ENCODE measurements around the gene SV2B.
"Not testable (repeated sequence)": the region's sequence is repeated elsewhere in the genome, so short reads cannot be mapped to it uniquely, and the experiment has no call there.

The SV2B gene

DNA sequence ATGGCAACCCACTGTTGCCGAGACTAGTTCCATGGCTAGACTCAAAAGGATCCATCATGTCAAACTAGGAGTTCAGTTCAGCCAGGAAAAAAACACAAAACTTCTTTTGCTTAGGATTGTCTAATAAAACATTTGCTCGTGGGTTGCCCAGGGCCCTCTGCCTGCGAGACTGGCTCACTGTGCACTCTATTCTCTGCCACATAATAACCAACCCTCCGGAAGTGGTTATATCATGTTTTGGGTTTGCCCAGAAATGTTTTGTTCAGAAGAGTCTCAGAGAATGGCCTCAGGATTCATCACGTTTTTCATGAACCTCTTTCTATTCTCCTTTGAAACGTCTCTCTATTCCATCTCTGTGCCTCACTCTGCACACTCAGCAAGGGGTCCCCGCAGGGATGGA lies 216.1 kb downstream of the SV2B start:
- DNase-seq = no peak

DNA sequence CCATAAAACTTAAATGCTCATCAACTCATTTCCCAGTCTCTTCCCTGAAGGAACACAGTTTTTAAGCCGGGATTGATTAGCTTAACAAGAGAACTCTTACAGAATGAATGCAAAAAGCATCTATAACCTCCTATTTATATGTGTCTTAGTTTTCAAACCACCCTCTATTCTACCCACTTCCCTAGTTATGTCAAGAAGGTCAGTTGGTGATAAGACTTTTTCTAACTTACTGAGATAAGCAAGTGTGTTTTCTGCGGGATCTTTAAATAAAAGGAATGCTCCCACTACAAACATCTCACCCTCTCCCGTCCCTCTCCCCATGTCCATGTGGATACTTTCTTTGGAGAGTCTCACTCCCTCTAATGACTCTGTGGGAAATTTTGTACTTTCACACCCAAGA lies 218.5 kb downstream of the SV2B start:
- DNase-seq = no peak

DNA sequence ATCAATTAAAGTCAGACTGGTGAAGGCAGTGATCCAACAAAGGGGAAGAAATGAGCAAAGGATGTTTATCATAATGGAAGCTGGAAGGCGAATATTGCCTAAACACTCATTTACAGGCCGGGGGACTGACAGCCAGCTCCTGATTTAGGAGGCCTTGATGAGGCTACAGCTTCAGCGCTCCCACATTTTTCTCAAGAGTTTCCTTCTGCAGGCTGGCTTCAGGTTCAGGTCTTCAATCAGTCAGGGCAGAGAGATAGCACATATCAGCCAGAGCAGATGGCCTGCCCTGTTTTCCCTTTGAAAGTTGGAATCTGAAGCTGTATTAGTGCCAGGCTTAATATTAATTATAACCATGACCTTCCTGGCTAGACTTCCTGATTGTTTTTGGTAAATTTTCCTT lies 218.9 kb downstream of the SV2B start:
- no peak for DNase-seq

DNA sequence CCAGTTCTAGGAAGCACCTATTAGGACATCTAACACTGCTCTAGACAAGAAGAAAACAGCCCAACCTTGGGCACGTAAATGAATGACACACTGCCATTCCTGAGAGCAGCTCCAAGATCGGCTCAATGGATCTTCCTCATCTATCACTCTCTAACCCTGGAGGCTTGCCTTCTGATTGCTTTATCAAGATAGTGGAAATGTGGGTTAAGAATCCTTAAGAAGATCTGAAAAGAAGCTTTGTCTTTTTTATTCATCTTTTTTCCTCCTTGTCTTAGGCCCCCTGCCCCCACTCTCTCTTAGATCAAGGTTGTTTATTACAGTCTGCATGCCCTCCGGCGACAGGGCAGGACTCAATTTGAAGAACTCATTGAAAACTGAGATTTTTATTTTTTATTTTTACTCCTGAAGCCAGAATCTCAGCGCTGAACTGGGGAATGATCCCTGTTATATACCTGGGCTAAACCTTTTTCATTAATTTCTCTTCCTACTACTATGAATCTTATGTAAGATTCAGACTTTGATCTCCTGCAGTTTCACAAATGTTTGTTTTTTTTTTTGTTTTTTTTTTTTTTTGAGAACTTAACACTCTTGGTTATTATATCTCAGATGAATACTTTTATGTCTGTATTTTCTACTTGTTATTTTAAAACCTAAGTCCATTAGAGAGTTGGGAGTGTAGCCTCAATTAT lies 219.5 kb downstream of the SV2B start:
- DNase-seq = no peak

DNA sequence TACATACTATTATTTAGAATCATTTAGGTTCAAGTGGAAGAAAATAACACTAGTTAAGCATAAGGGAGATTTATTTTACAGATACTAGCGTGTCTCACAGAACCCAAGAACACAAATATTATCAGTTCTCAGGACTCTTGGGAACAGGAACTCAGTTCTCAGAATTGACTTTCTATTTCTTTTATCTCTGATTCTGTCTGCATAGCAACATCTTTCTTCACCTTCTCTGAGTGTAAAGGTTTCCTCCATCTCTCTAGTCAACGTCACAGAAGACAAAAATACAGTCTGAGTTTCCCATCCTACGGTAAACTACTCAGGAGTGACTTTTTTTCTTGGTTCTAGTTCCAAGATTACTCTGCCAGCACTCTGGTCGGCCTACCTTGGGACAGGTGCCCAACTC lies 220.0 kb downstream of the SV2B start:
- DNase-seq = no peak

GRCh38 chr15:91329914-91330313 lies 229.9 kb downstream of the SV2B start:
- no peak for DNase-seq

GRCh38 chr15:91331581-91331980 lies 231.5 kb downstream of the SV2B start:
- no peak for DNase-seq

GRCh38 chr15:91335702-91336101 lies 235.6 kb downstream of the SV2B start:
- no peak for DNase-seq

- DNase-seq = no peak
Measured at GRCh38 chr15:91336687-91337086, 236.6 kb downstream of the SV2B start.

- peak; percentile 15 for DNase-seq
Measured at GRCh38 chr15:91338766-91339165, 238.7 kb downstream of the SV2B start.

- DNase-seq = no peak
Measured at GRCh38 chr15:91342097-91342496, 242.0 kb downstream of the SV2B start.

DNA sequence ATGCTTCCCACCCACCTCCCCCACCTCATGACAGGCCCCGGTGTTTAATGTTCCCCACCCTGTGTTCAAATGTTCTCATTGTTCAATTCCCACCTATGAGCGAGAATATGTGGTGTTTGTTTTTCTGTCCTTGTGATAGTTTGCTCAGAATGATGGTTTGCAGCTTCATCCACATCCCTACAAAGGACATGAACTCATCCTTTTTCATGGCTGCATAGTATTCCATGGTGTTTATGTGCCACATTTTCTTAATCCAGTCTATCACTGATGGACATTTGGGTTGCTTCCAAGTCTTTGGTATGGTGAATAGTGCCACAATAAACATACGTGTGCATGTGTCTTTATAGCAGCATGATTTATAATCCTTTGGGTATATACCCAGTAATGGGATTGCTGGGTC lies 244.9 kb downstream of the SV2B start:
- DNase-seq = not testable (repeated sequence)

DNA sequence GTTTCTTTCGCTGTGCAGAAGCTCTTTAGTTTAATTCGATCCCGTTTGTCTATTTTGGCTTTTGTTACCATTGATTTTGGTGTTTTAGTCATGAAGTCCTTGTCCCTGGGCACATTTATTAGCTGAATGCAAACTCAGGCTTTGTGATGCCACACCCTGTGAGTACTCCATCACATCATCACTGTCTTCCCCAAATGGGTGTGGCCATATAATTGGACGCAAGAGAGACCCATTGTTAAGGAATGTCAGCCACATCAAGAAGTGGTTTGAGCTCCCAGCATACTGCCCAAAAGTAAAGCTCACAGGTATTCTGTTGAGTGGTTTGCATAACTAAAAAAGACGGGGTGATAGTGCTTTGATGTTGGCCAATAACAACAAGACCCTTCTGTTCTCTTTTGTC lies 245.7 kb downstream of the SV2B start:
- DNase-seq = no peak

DNA sequence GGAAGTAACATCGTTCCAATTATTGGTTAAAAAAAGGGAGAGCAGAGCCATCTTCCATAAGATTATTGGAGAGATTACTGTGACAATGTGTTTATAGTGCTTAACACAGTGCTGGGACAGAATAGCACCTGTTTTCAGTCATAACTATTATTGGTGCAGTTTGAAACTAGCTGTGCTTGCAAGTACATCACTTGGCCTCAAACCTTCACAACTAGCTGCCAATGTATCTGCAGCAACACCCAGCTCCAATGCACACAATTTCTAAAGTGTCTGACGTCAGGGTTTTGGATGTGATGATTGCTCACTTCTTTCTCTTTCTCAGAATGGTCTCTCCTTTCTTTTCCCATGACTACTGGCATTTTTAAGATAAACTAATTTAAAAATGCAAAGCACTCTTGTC lies 246.2 kb downstream of the SV2B start:
- DNase-seq = no peak

GRCh38 chr15:91348752-91349500 lies 248.9 kb downstream of the SV2B start:
- no peak for DNase-seq
